ENCODE data around the gene ASXL1. TPM values are rescaled to one million over a fixed set of nuclear protein-coding genes. Genes with fewer than 3 reads are reported as not detected.

ASXL1 gene
- polyA plus RNA-seq, 1 experiment = 40.8 TPM

DNA sequence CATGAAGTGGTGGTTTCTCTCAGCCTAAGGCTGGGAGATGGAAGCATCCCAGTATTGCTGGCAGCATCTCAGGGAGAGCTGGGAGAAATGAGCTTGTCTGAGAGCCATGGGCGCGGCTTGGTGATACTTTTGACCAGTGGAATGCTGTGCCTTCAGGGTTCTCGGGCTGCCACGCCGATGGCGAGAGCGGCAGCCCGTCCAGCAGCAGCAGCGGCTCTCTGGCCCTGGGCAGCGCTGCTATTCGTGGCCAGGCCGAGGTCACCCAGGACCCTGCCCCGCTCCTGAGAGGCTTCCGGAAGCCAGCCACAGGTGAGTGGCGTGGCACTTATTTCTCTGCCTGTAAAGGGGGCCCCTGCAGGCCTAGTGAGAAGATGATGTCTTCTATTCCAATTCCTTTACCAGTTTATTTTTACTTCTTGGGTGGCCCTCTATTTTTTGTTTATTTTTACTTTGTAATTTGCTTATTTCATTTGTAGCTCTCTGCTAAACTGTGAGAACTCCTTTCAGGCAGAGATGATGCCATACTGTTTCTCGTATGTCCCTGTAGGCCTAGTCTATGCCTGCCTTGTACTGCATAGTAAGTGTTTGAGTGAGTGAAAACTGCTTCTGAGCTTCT lies 71.7 kb downstream of the ASXL1 start:
- TF ChIP-seq, protein P1, sequence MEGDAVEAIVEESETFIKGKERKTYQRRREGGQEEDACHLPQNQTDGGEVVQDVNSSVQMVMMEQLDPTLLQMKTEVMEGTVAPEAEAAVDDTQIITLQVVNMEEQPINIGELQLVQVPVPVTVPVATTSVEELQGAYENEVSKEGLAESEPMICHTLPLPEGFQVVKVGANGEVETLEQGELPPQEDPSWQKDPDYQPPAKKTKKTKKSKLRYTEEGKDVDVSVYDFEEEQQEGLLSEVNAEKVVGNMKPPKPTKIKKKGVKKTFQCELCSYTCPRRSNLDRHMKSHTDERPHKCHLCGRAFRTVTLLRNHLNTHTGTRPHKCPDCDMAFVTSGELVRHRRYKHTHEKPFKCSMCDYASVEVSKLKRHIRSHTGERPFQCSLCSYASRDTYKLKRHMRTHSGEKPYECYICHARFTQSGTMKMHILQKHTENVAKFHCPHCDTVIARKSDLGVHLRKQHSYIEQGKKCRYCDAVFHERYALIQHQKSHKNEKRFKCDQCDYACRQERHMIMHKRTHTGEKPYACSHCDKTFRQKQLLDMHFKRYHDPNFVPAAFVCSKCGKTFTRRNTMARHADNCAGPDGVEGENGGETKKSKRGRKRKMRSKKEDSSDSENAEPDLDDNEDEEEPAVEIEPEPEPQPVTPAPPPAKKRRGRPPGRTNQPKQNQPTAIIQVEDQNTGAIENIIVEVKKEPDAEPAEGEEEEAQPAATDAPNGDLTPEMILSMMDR (IDR thresholded peaks at IDR 0.05; ENCODE audit: insufficient read depth, low read depth, low read length) = no peak
- DNase-seq (ENCODE audit: low read depth) = no peak
- peaks cover 40% of the 10 kb centered on the region for H3K36me3 ChIP-seq (ENCODE audit: control insufficient read depth, insufficient read depth, low read length)
- CTCF ChIA-PET = interaction anchor here (1.2 kb wide), 1 partner anchor 25 kb away, joined by 4 read pairs; no protein-coding TSS in a partner anchor
- no peaks in the 10 kb centered on the region for H3K27me3 ChIP-seq (ENCODE audit: control insufficient read depth, insufficient read depth, low read length)
- POLR2A ChIA-PET = no interaction called here
- no peak overlapping the region for H3K4me3 ChIP-seq (ENCODE audit: low read depth, low read length)

DNA sequence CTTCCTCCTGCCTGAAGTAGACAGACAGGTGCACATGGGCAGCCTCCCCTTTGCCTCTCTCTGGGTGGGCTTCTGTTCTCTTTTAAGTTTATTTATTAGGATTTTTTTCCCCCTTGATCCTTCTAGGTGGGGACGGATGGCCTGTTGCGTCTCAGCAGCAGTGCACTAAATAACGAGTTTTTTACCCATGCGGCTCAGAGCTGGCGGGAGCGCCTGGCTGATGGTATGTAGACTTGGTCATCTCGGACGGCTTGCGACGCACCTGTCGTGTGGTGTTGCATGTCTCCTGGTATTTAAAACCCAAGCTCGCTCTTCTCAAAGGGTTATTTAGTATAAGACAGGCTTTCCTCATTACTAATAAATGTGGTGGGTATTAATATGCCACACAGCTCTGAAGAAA lies 73.3 kb downstream of the ASXL1 start:
- CTCF ChIA-PET = interaction anchor here (1.2 kb wide), 1 partner anchor 27 kb away, joined by 4 read pairs; no protein-coding TSS in a partner anchor
- Histone ChIP-seq H3K36me3 (ENCODE audit: control insufficient read depth, insufficient read depth, low read length) (peaks cover 52% of the 10 kb centered on the region), H3K27me3 (ENCODE audit: control insufficient read depth, insufficient read depth, low read length) (no peaks in the 10 kb centered on the region), H3K4me3 (ENCODE audit: low read depth, low read length) (no peak overlapping the region)
- TF ChIP-seq, protein P1 (IDR thresholded peaks at IDR 0.05; ENCODE audit: insufficient read depth, low read depth, low read length) = no peak
- POLR2A ChIA-PET = no interaction called here
- no peak for DNase-seq (ENCODE audit: low read depth)

DNA sequence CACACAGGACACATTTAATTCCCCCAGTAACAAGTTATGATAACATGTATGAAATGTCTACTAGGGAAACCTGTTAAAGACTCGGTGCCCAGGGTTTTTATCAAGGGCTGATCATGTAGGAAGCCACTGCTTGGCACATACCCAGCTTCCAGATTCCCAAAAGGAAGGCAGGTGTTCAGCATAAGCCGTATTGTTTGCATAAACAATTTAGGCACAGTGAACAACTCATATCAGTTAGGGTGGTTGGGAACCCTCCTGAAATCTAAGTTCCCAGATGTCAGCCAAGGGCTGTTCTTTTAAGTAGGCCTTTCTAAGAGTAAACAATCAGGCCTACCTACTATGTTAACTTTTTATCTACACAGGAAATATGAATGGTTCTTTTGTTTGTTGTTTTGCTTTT lies 74.1 kb downstream of the ASXL1 start:
- Histone ChIP-seq H3K4me3 (ENCODE audit: low read depth, low read length) (no peak overlapping the region), H3K36me3 (ENCODE audit: control insufficient read depth, insufficient read depth, low read length) (peaks cover 58% of the 10 kb centered on the region), H3K27me3 (ENCODE audit: control insufficient read depth, insufficient read depth, low read length) (no peaks in the 10 kb centered on the region)
- CTCF ChIA-PET = no interaction called here
- POLR2A ChIA-PET = no interaction called here
- DNase-seq (ENCODE audit: low read depth) = no peak
- TF ChIP-seq, protein P1 (IDR thresholded peaks at IDR 0.05; ENCODE audit: insufficient read depth, low read depth, low read length) = no peak

GRCh38 chr20:32433311-32434021 lies 75.3 kb downstream of the ASXL1 start:
- no peaks in the 10 kb centered on the region for H3K27me3 ChIP-seq (ENCODE audit: control insufficient read depth, insufficient read depth, low read length)
- ChIA-PET CTCF (no interaction called here), POLR2A (no interaction called here)
- TF ChIP-seq, protein P1 (IDR thresholded peaks at IDR 0.05; ENCODE audit: insufficient read depth, low read depth, low read length) = no peak
- H3K36me3 ChIP-seq (ENCODE audit: control insufficient read depth, insufficient read depth, low read length) = peaks cover 60% of the 10 kb centered on the region
- DNase-seq (ENCODE audit: low read depth) = no peak
- H3K4me3 ChIP-seq (ENCODE audit: low read depth, low read length) = no peak overlapping the region

DNA sequence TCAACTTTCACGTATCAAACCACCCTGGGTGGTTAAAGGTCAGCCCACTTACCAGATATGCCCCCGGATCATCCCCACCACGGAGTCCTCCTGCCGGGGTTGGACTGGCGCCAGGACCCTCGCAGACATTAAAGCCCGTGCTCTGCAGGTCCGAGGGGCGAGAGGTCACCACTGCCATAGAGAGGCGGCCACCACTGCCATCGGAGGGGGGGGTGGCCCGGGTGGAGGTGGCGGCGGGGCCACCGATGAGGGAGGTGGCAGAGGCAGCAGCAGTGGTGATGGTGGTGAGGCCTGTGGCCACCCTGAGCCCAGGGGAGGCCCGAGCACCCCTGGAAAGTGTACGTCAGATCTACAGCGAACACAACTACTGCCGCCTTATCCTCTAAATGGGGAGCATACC lies 76.3 kb downstream of the ASXL1 start:
- POLR2A ChIA-PET = no interaction called here
- H3K36me3 ChIP-seq (ENCODE audit: control insufficient read depth, insufficient read depth, low read length) = peaks cover 54% of the 10 kb centered on the region

More for the DNA sequence above, 76.3 kb downstream of the ASXL1 start:
- DNase-seq (ENCODE audit: low read depth) = no peak
- CTCF ChIA-PET = no interaction called here
- no peaks in the 10 kb centered on the region for H3K27me3 ChIP-seq (ENCODE audit: control insufficient read depth, insufficient read depth, low read length)
- no peak overlapping the region for H3K4me3 ChIP-seq (ENCODE audit: low read depth, low read length)
- TF ChIP-seq, protein P1 (IDR thresholded peaks at IDR 0.05; ENCODE audit: insufficient read depth, low read depth, low read length) = no peak
